IMR-90 (cell line): ENCODE data around the gene ELAVL4. TPM values are rescaled to one million over a fixed set of nuclear protein-coding genes. Genes with fewer than 3 reads are reported as not detected.

ENCODE experiments used
- ATAC-seq: fragments of 200-7000 bp; cut with Tn5 transposase; 2 replicates; pipeline ENCODE4 v1.9.1; 2020; ENCODE audit warnings: low read depth, mild to moderate bottlenecking, moderate library complexity
- BruUV-seq: library from RNA; stranded (reverse); fragments of 400-500 nt; replicated peaks from 2 replicates; lab custom pipeline; 2021; lab: Mats Ljungman, UMichigan
- CTCF ChIA-PET: fragments of 300-600 bp; formaldehyde crosslinking; extraction: SDS; loops from one replicate; lab custom pipeline; 2021; ENCODE audit warnings: antibody characterized with exemption; lab: Yijun Ruan, JAX
- POLR2A ChIA-PET: fragments of 300-600 bp; sonication (Branson Sonifier 250); formaldehyde crosslinking; loops from one replicate; lab custom pipeline; 2022; ENCODE audit warnings: antibody characterized with exemption; ENCODE audit not compliant: unreplicated experiment; lab: Charles Lee
- DNase-seq: peaks from one replicate; pipeline ENCODE4 v3.0.0; 2013
- H2AFZ ChIP-seq: replicated peaks from 2 replicates; pipeline ENCODE3; 2013; ENCODE audit warnings: low read length, mild to moderate bottlenecking; ENCODE audit not compliant: poor library complexity
- H2AK5ac ChIP-seq: 2 replicates; pipeline ENCODE4 v1.6.1; 2013; ENCODE audit warnings: low read depth, low read length, inconsistent platforms
- H2AK9ac ChIP-seq: replicated peaks from 2 replicates; pipeline ENCODE3; 2013; ENCODE audit warnings: mild to moderate bottlenecking, low read depth, low read length, moderate library complexity; ENCODE audit not compliant: poor library complexity
- H2BK120ac ChIP-seq: 2 replicates; pipeline ENCODE4 v1.6.1; 2013; ENCODE audit warnings: low read depth, low read length, inconsistent platforms
- H2BK15ac ChIP-seq: 3 replicates; pipeline ENCODE4 v1.6.1; 2013; ENCODE audit warnings: low read depth, low read length, inconsistent platforms
- H2BK20ac ChIP-seq: 2 replicates; pipeline ENCODE4 v1.6.1; 2013; ENCODE audit warnings: low read depth, mild to moderate bottlenecking, inconsistent platforms, low read length, moderate library complexity
- H2BK5ac ChIP-seq: 2 replicates; pipeline ENCODE4 v1.6.1; 2013; ENCODE audit warnings: mild to moderate bottlenecking, low read depth, low read length, inconsistent platforms; ENCODE audit not compliant: poor library complexity, severe bottlenecking
- H3K14ac ChIP-seq: replicated peaks from 2 replicates; pipeline ENCODE4 v1.6.1; 2013; ENCODE audit warnings: low read depth, low read length, inconsistent platforms
- H3K18ac ChIP-seq: 2 replicates; pipeline ENCODE4 v1.6.1; 2013; ENCODE audit warnings: low read depth, low read length, control low read depth
- H3K23ac ChIP-seq: 2 replicates; pipeline ENCODE4 v1.6.1; 2013; ENCODE audit warnings: low read depth, low read length, inconsistent platforms
- H3K27ac ChIP-seq: 2 replicates; pipeline ENCODE4 v1.5.1; 2013; ENCODE audit warnings: mild to moderate bottlenecking, control low read depth, low read length; ENCODE audit not compliant: insufficient read depth
- H3K27me3 ChIP-seq: 2 replicates; pipeline ENCODE4 v1.6.1; 2013; ENCODE audit warnings: low read length; ENCODE audit not compliant: control insufficient read depth, insufficient read depth
- H3K36me3 ChIP-seq: 2 replicates; pipeline ENCODE4 v1.6.1; 2013; ENCODE audit warnings: low read length, mixed read lengths; ENCODE audit not compliant: control insufficient read depth, insufficient read depth
- H3K4ac ChIP-seq: 2 replicates; pipeline ENCODE4 v1.6.1; 2013; ENCODE audit warnings: low read depth, low read length, inconsistent platforms
- H3K4me1 ChIP-seq: 2 replicates; pipeline ENCODE4 v1.6.1; 2013; ENCODE audit warnings: low read length, mixed read lengths; ENCODE audit not compliant: control insufficient read depth, insufficient read depth
- H3K4me2 ChIP-seq: 2 replicates; pipeline ENCODE4 v1.6.1; 2013; ENCODE audit warnings: low read depth, mild to moderate bottlenecking, control low read depth, low read length, moderate library complexity
- H3K4me3 ChIP-seq: 2 replicates; pipeline ENCODE4 v1.5.1; 2013; ENCODE audit warnings: low read depth, mild to moderate bottlenecking, control low read depth, low read length, moderate library complexity; ENCODE audit not compliant: insufficient read depth
- H3K56ac ChIP-seq: 2 replicates; pipeline ENCODE4 v1.6.1; 2013; ENCODE audit warnings: low read length, inconsistent platforms; ENCODE audit not compliant: insufficient read depth; ENCODE audit errors: extremely low read depth
- H3K79me1 ChIP-seq, 2 experiments: 2 replicates each; pipeline ENCODE4 v1.6.1; 2013; ENCODE audit warnings: low read length in 2 of 2, inconsistent platforms in 1 of 2, low read depth in 1 of 2
- H3K9ac ChIP-seq: 2 replicates; pipeline ENCODE4 v1.6.1; 2013; ENCODE audit warnings: low read depth, low read length, control low read depth
- H3K9me1 ChIP-seq: 2 replicates; pipeline ENCODE4 v1.6.1; 2013; ENCODE audit warnings: low read length, inconsistent platforms; ENCODE audit not compliant: insufficient read depth
- H3K9me3 ChIP-seq: 2 replicates; pipeline ENCODE4 v1.6.1; 2013; ENCODE audit warnings: low read length; ENCODE audit not compliant: control insufficient read depth, insufficient read depth
- H4K20me1 ChIP-seq: 2 replicates; pipeline ENCODE4 v1.6.1; 2013; ENCODE audit warnings: low read length, inconsistent platforms; ENCODE audit not compliant: insufficient read depth
- H4K5ac ChIP-seq: 2 replicates; pipeline ENCODE4 v1.6.1; 2013; ENCODE audit warnings: mild to moderate bottlenecking, low read depth, low read length, control low read depth
- H4K8ac ChIP-seq, 2 experiments: 2 replicates each; pipeline ENCODE4 v1.6.1; 2013; ENCODE audit warnings: low read depth in 2 of 2, low read length in 2 of 2, control low read depth in 1 of 2, inconsistent platforms in 1 of 2
- H4K91ac ChIP-seq: 2 replicates; pipeline ENCODE4 v1.6.1; 2013; ENCODE audit warnings: low read depth, low read length, inconsistent platforms; ENCODE audit not compliant: insufficient read depth
- BHLHE40 ChIP-seq: fragments of 150-350 bp; IDR thresholded peaks from 2 replicates; pipeline ENCODE4 v1.6.1; 2016; ENCODE audit warnings: mild to moderate bottlenecking, low read depth, low read length
- CEBPB ChIP-seq: IDR thresholded peaks from 2 replicates; pipeline ENCODE4 v1.6.1; 2012; ENCODE audit warnings: low read depth, low read length, improper control_type of control experiment
- CHD1 ChIP-seq: IDR thresholded peaks from 2 replicates; pipeline ENCODE4 v1.6.1; 2012; ENCODE audit warnings: low read depth, low read length, improper control_type of control experiment
- ELK1 ChIP-seq: fragments of 150-350 bp; IDR thresholded peaks from 2 replicates; pipeline ENCODE4 v1.6.1; 2016; ENCODE audit warnings: low read depth, mild to moderate bottlenecking, low read length, moderate library complexity, borderline replicate concordance
- FOS ChIP-seq: fragments of 150-350 bp; IDR thresholded peaks from 2 replicates; pipeline ENCODE4 v1.6.1; 2016; ENCODE audit warnings: low read depth, low read length
- MAFK ChIP-seq: IDR thresholded peaks from 2 replicates; pipeline ENCODE4 v1.6.1; 2012; ENCODE audit warnings: low read depth, low read length, improper control_type of control experiment
- MAZ ChIP-seq: IDR thresholded peaks from 2 replicates; pipeline ENCODE4 v1.6.1; 2012; ENCODE audit warnings: low read depth, mild to moderate bottlenecking, low read length, improper control_type of control experiment, moderate library complexity, borderline replicate concordance
- MXI1 ChIP-seq: IDR thresholded peaks from 2 replicates; pipeline ENCODE4 v1.6.1; 2012; ENCODE audit warnings: low read depth, mild to moderate bottlenecking, low read length, moderate library complexity, borderline replicate concordance
- NFE2L2 ChIP-seq: fragments of 150-350 bp; IDR thresholded peaks from 2 replicates; pipeline ENCODE4 v1.6.1; 2016; ENCODE audit warnings: low read depth, mild to moderate bottlenecking, low read length
- POLR2A ChIP-seq: IDR thresholded peaks from 2 replicates; pipeline ENCODE4 v1.6.1; 2012; ENCODE audit warnings: mild to moderate bottlenecking, low read depth, low read length
- RAD21 ChIP-seq: IDR thresholded peaks from 2 replicates; pipeline ENCODE4 v1.6.1; 2012; ENCODE audit warnings: low read length, improper control_type of control experiment
- RCOR1 ChIP-seq: IDR thresholded peaks from 2 replicates; pipeline ENCODE4 v1.6.1; 2012; ENCODE audit warnings: mild to moderate bottlenecking, low read length, improper control_type of control experiment; ENCODE audit not compliant: insufficient replicate concordance
- RFX5 ChIP-seq: IDR thresholded peaks from 2 replicates; pipeline ENCODE4 v1.8.0; 2012; ENCODE audit warnings: low read depth, mild to moderate bottlenecking, low read length, moderate library complexity
- SMC3 ChIP-seq: fragments of 150-350 bp; IDR thresholded peaks from 2 replicates; pipeline ENCODE4 v1.6.1; 2016; ENCODE audit warnings: low read depth, mild to moderate bottlenecking, antibody characterized with exemption, low read length, moderate library complexity
- USF2 ChIP-seq: fragments of 150-350 bp; IDR thresholded peaks from 2 replicates; pipeline ENCODE4 v1.6.1; 2017; ENCODE audit warnings: mild to moderate bottlenecking, antibody characterized with exemption, low read length, low read depth
- WGBS, 2 experiments: methylation state at CpG; one replicate each; pipeline versions ENCODE4 v1.1.5 to v1.1.7; 2013; ENCODE audit warnings: missing lambda C conversion rate in 2 of 2; ENCODE audit not compliant: insufficient read length in 1 of 2; ENCODE audit errors: extremely low coverage in 2 of 2; 5-methylcytosine and 5-hydroxymethylcytosine counted together
- dilution Hi-C: fragments of 300-500 bp; cut with HindIII; formaldehyde crosslinking; loops from one replicate; pipeline ENCODE4 v1.14.3; 2018; ENCODE audit warnings: low sequenced_read_pairs; ENCODE audit not compliant: unreplicated experiment
- in situ Hi-C: fragments of 300-500 bp; cut with MboI; formaldehyde crosslinking; loops from 3 replicates; pipeline ENCODE4 v1.14.3; 2019; ENCODE audit warnings: low sequenced_read_pairs, inconsistent platforms, mixed read lengths
- intact Hi-C: fragments of 100-400 bp; cut with micrococcal nuclease; formaldehyde crosslinking; loops from 2 replicates; pipeline ENCODE4 v1.10.0; 2022
- polyA plus RNA-seq, 3 experiments: library from polyadenylated mRNA; depleted of rRNA; stranded (reverse); fragments of >200 nt; gene quantifications; 2 replicates each; pipeline ENCODE4 v1.2.3, GENCODE V29; 2012; ENCODE audit warnings: low replicate concordance in 1 of 3
- total RNA-seq: library from RNA; depleted of rRNA; stranded (reverse); fragments of >200 nt; gene quantifications from 2 replicates; pipeline ENCODE4 v1.2.3, GENCODE V29; 2012
- TF ChIP-seq, protein P1 (sequence below): conservative IDR thresholded peaks from 2 replicates; pipeline ENCODE4 v1.5.1; 2012; ENCODE audit warnings: mild to moderate bottlenecking, low read depth, low read length, improper control_type of control experiment

Gene ELAVL4
- total and polyA plus RNA-seq, 2 of the 4 experiments (the other 2 are of a cell fraction) = not detected

DNA sequence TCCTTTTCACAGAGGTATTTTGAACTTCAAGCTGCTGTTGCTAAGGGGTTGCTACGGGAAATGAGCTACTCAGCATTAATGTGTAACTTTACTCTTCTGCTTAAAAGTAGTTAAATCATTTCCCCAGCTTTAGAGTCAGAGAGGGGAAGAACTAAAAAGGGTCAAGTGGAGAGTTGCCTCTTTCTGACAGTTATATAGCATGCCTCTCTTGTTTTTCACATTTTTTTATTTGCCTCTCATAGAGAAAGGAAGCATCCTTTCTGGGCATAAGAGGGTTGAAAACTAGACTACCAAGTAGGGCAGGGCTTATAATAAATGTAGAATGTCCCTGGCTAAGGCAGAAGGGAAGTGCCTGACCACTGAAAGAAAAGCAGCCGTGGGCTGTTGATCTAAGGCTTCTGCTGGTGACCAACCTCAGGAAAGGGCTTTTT, 10.1 kb upstream of the ELAVL4 start:
- H3K23ac ChIP-seq = no peak overlapping the region
- H3K9me3 ChIP-seq = peaks cover 2% of the 10 kb centered on the region; the same call in 1 of the 2 replicates
- no peak for DNase-seq
- H3K4me3 ChIP-seq = no peak overlapping the region
- no peak overlapping the region for H4K8ac ChIP-seq
- H3K36me3 ChIP-seq = no peaks in the 10 kb centered on the region
- no peak overlapping the region for H3K18ac ChIP-seq
- H2BK120ac ChIP-seq = no peak overlapping the region
- H3K56ac ChIP-seq = no peak overlapping the region
- no peak overlapping the region for H2BK20ac ChIP-seq
- H4K20me1 ChIP-seq = no peaks in the 10 kb centered on the region
- H3K4ac ChIP-seq = no peak overlapping the region
- H3K4me1 ChIP-seq = no peaks in the 10 kb centered on the region
- no peak overlapping the region for H3K4me2 ChIP-seq
- ATAC-seq = no peak
- TF ChIP-seq RCOR1 (no peak), CHD1 (no peak), FOS (no peak), RFX5 (no peak), POLR2A (no peak), RAD21 (no peak), BHLHE40 (no peak), ELK1 (no peak), SMC3 (no peak), MXI1 (no peak), USF2 (no peak), NFE2L2 (no peak), MAFK (no peak), MAZ (no peak), CEBPB (no peak)
- TF ChIP-seq, protein P1, sequence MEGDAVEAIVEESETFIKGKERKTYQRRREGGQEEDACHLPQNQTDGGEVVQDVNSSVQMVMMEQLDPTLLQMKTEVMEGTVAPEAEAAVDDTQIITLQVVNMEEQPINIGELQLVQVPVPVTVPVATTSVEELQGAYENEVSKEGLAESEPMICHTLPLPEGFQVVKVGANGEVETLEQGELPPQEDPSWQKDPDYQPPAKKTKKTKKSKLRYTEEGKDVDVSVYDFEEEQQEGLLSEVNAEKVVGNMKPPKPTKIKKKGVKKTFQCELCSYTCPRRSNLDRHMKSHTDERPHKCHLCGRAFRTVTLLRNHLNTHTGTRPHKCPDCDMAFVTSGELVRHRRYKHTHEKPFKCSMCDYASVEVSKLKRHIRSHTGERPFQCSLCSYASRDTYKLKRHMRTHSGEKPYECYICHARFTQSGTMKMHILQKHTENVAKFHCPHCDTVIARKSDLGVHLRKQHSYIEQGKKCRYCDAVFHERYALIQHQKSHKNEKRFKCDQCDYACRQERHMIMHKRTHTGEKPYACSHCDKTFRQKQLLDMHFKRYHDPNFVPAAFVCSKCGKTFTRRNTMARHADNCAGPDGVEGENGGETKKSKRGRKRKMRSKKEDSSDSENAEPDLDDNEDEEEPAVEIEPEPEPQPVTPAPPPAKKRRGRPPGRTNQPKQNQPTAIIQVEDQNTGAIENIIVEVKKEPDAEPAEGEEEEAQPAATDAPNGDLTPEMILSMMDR = no peak
- no peaks in the 10 kb centered on the region for H3K79me1 ChIP-seq
- no peak overlapping the region for H3K9ac ChIP-seq
- H2AFZ ChIP-seq = no peak overlapping the region
- in situ Hi-C loops = no loop called here
- H3K9me1 ChIP-seq = no peaks in the 10 kb centered on the region
- intact Hi-C loops = no loop called here
- BruUV-seq = no TSS peak
- no CpG with 5 or more reads among the region's 2 CpGs for WGBS, 2 experiments
- no peaks in the 10 kb centered on the region for H3K27me3 ChIP-seq
- dilution Hi-C loops = no loop called here
- no peak overlapping the region for H2BK5ac ChIP-seq
- POLR2A ChIA-PET = no interaction called here
- no peak overlapping the region for H4K5ac ChIP-seq
- no peak overlapping the region for H2AK9ac ChIP-seq
- no peak overlapping the region for H2BK15ac ChIP-seq
- no peak overlapping the region for H3K27ac ChIP-seq
- CTCF ChIA-PET = no interaction called here
- no peak overlapping the region for H2AK5ac ChIP-seq
- H3K14ac ChIP-seq = no peak overlapping the region
- H4K91ac ChIP-seq = no peak overlapping the region
